IMR-90 (cell line): Measurements from ENCODE around the gene TTLL11. TPM values are rescaled to one million over a fixed set of nuclear protein-coding genes. Genes with fewer than 3 reads are reported as not detected.

Experiments used
- ATAC-seq: fragments of 200-7000 bp; cut with Tn5 transposase; 2 replicates; pipeline ENCODE4 v1.9.1; 2020; ENCODE audit warnings: low read depth, mild to moderate bottlenecking, moderate library complexity
- BruUV-seq: library from RNA; stranded (reverse); fragments of 400-500 nt; replicated peaks from 2 replicates; lab custom pipeline; 2021; lab: Mats Ljungman, UMichigan
- CTCF ChIA-PET: fragments of 300-600 bp; formaldehyde crosslinking; extraction: SDS; loops from one replicate; lab custom pipeline; 2021; ENCODE audit warnings: antibody characterized with exemption; lab: Yijun Ruan, JAX
- POLR2A ChIA-PET: fragments of 300-600 bp; sonication (Branson Sonifier 250); formaldehyde crosslinking; loops from one replicate; lab custom pipeline; 2022; ENCODE audit warnings: antibody characterized with exemption; ENCODE audit not compliant: unreplicated experiment; lab: Charles Lee
- DNase-seq: peaks from one replicate; pipeline ENCODE4 v3.0.0; 2013
- H2AFZ ChIP-seq: replicated peaks from 2 replicates; pipeline ENCODE3; 2013; ENCODE audit warnings: low read length, mild to moderate bottlenecking; ENCODE audit not compliant: poor library complexity
- H2AK5ac ChIP-seq: 2 replicates; pipeline ENCODE4 v1.6.1; 2013; ENCODE audit warnings: low read depth, low read length, inconsistent platforms
- H2AK9ac ChIP-seq: replicated peaks from 2 replicates; pipeline ENCODE3; 2013; ENCODE audit warnings: mild to moderate bottlenecking, low read depth, low read length, moderate library complexity; ENCODE audit not compliant: poor library complexity
- H2BK120ac ChIP-seq: 2 replicates; pipeline ENCODE4 v1.6.1; 2013; ENCODE audit warnings: low read depth, low read length, inconsistent platforms
- H2BK15ac ChIP-seq: 3 replicates; pipeline ENCODE4 v1.6.1; 2013; ENCODE audit warnings: low read depth, low read length, inconsistent platforms
- H2BK20ac ChIP-seq: 2 replicates; pipeline ENCODE4 v1.6.1; 2013; ENCODE audit warnings: low read depth, mild to moderate bottlenecking, inconsistent platforms, low read length, moderate library complexity
- H2BK5ac ChIP-seq: 2 replicates; pipeline ENCODE4 v1.6.1; 2013; ENCODE audit warnings: mild to moderate bottlenecking, low read depth, low read length, inconsistent platforms; ENCODE audit not compliant: poor library complexity, severe bottlenecking
- H3K14ac ChIP-seq: replicated peaks from 2 replicates; pipeline ENCODE4 v1.6.1; 2013; ENCODE audit warnings: low read depth, low read length, inconsistent platforms
- H3K18ac ChIP-seq: 2 replicates; pipeline ENCODE4 v1.6.1; 2013; ENCODE audit warnings: low read depth, low read length, control low read depth
- H3K23ac ChIP-seq: 2 replicates; pipeline ENCODE4 v1.6.1; 2013; ENCODE audit warnings: low read depth, low read length, inconsistent platforms
- H3K27ac ChIP-seq: 2 replicates; pipeline ENCODE4 v1.5.1; 2013; ENCODE audit warnings: mild to moderate bottlenecking, control low read depth, low read length; ENCODE audit not compliant: insufficient read depth
- H3K27me3 ChIP-seq: 2 replicates; pipeline ENCODE4 v1.6.1; 2013; ENCODE audit warnings: low read length; ENCODE audit not compliant: control insufficient read depth, insufficient read depth
- H3K36me3 ChIP-seq: 2 replicates; pipeline ENCODE4 v1.6.1; 2013; ENCODE audit warnings: low read length, mixed read lengths; ENCODE audit not compliant: control insufficient read depth, insufficient read depth
- H3K4ac ChIP-seq: 2 replicates; pipeline ENCODE4 v1.6.1; 2013; ENCODE audit warnings: low read depth, low read length, inconsistent platforms
- H3K4me1 ChIP-seq: 2 replicates; pipeline ENCODE4 v1.6.1; 2013; ENCODE audit warnings: low read length, mixed read lengths; ENCODE audit not compliant: control insufficient read depth, insufficient read depth
- H3K4me2 ChIP-seq: 2 replicates; pipeline ENCODE4 v1.6.1; 2013; ENCODE audit warnings: low read depth, mild to moderate bottlenecking, control low read depth, low read length, moderate library complexity
- H3K4me3 ChIP-seq: 2 replicates; pipeline ENCODE4 v1.5.1; 2013; ENCODE audit warnings: low read depth, mild to moderate bottlenecking, control low read depth, low read length, moderate library complexity; ENCODE audit not compliant: insufficient read depth
- H3K56ac ChIP-seq: 2 replicates; pipeline ENCODE4 v1.6.1; 2013; ENCODE audit warnings: low read length, inconsistent platforms; ENCODE audit not compliant: insufficient read depth; ENCODE audit errors: extremely low read depth
- H3K79me1 ChIP-seq, 2 experiments: 2 replicates each; pipeline ENCODE4 v1.6.1; 2013; ENCODE audit warnings: low read length in 2 of 2, inconsistent platforms in 1 of 2, low read depth in 1 of 2
- H3K9ac ChIP-seq: 2 replicates; pipeline ENCODE4 v1.6.1; 2013; ENCODE audit warnings: low read depth, low read length, control low read depth
- H3K9me1 ChIP-seq: 2 replicates; pipeline ENCODE4 v1.6.1; 2013; ENCODE audit warnings: low read length, inconsistent platforms; ENCODE audit not compliant: insufficient read depth
- H3K9me3 ChIP-seq: 2 replicates; pipeline ENCODE4 v1.6.1; 2013; ENCODE audit warnings: low read length; ENCODE audit not compliant: control insufficient read depth, insufficient read depth
- H4K20me1 ChIP-seq: 2 replicates; pipeline ENCODE4 v1.6.1; 2013; ENCODE audit warnings: low read length, inconsistent platforms; ENCODE audit not compliant: insufficient read depth
- H4K5ac ChIP-seq: 2 replicates; pipeline ENCODE4 v1.6.1; 2013; ENCODE audit warnings: mild to moderate bottlenecking, low read depth, low read length, control low read depth
- H4K8ac ChIP-seq, 2 experiments: 2 replicates each; pipeline ENCODE4 v1.6.1; 2013; ENCODE audit warnings: low read depth in 2 of 2, low read length in 2 of 2, control low read depth in 1 of 2, inconsistent platforms in 1 of 2
- H4K91ac ChIP-seq: 2 replicates; pipeline ENCODE4 v1.6.1; 2013; ENCODE audit warnings: low read depth, low read length, inconsistent platforms; ENCODE audit not compliant: insufficient read depth
- BHLHE40 ChIP-seq: fragments of 150-350 bp; IDR thresholded peaks from 2 replicates; pipeline ENCODE4 v1.6.1; 2016; ENCODE audit warnings: mild to moderate bottlenecking, low read depth, low read length
- CHD1 ChIP-seq: IDR thresholded peaks from 2 replicates; pipeline ENCODE4 v1.6.1; 2012; ENCODE audit warnings: low read depth, low read length, improper control_type of control experiment
- CTCF ChIP-seq: conservative IDR thresholded peaks from 2 replicates; pipeline ENCODE4 v1.5.1; 2012; ENCODE audit warnings: mild to moderate bottlenecking, low read depth, low read length, improper control_type of control experiment
- MAFK ChIP-seq: IDR thresholded peaks from 2 replicates; pipeline ENCODE4 v1.6.1; 2012; ENCODE audit warnings: low read depth, low read length, improper control_type of control experiment
- MXI1 ChIP-seq: IDR thresholded peaks from 2 replicates; pipeline ENCODE4 v1.6.1; 2012; ENCODE audit warnings: low read depth, mild to moderate bottlenecking, low read length, moderate library complexity, borderline replicate concordance
- RAD21 ChIP-seq: IDR thresholded peaks from 2 replicates; pipeline ENCODE4 v1.6.1; 2012; ENCODE audit warnings: low read length, improper control_type of control experiment
- RCOR1 ChIP-seq: IDR thresholded peaks from 2 replicates; pipeline ENCODE4 v1.6.1; 2012; ENCODE audit warnings: mild to moderate bottlenecking, low read length, improper control_type of control experiment; ENCODE audit not compliant: insufficient replicate concordance
- SMC3 ChIP-seq: fragments of 150-350 bp; IDR thresholded peaks from 2 replicates; pipeline ENCODE4 v1.6.1; 2016; ENCODE audit warnings: low read depth, mild to moderate bottlenecking, antibody characterized with exemption, low read length, moderate library complexity
- WGBS, 2 experiments: methylation state at CpG; one replicate each; pipeline versions ENCODE4 v1.1.5 to v1.1.7; 2013; ENCODE audit warnings: missing lambda C conversion rate in 2 of 2; ENCODE audit not compliant: insufficient read length in 1 of 2; ENCODE audit errors: extremely low coverage in 2 of 2; 5-methylcytosine and 5-hydroxymethylcytosine counted together
- dilution Hi-C: fragments of 300-500 bp; cut with HindIII; formaldehyde crosslinking; loops from one replicate; pipeline ENCODE4 v1.14.3; 2018; ENCODE audit warnings: low sequenced_read_pairs; ENCODE audit not compliant: unreplicated experiment
- in situ Hi-C: fragments of 300-500 bp; cut with MboI; formaldehyde crosslinking; loops from 3 replicates; pipeline ENCODE4 v1.14.3; 2019; ENCODE audit warnings: low sequenced_read_pairs, inconsistent platforms, mixed read lengths
- intact Hi-C: fragments of 100-400 bp; cut with micrococcal nuclease; formaldehyde crosslinking; loops from 2 replicates; pipeline ENCODE4 v1.10.0; 2022
- polyA plus RNA-seq, 3 experiments: library from polyadenylated mRNA; depleted of rRNA; stranded (reverse); fragments of >200 nt; gene quantifications; 2 replicates each; pipeline ENCODE4 v1.2.3, GENCODE V29; 2012; ENCODE audit warnings: low replicate concordance in 1 of 3
- total RNA-seq: library from RNA; depleted of rRNA; stranded (reverse); fragments of >200 nt; gene quantifications from 2 replicates; pipeline ENCODE4 v1.2.3, GENCODE V29; 2012

Gene TTLL11
- total and polyA plus RNA-seq, 2 of the 4 experiments (the other 2 are of a cell fraction), result 2.0 to 4.6 TPM

GRCh38 chr9:121816449-121816817 is 276.7 kb downstream of the TTLL11 start:
- Histone ChIP-seq H3K4me1 (peaks cover 3% of the 10 kb centered on the region; the same call in 1 of the 2 replicates), H3K4me2 (no peak overlapping the region), H3K79me1 (no peaks in the 10 kb centered on the region), H3K27me3 (peaks cover 10% of the 10 kb centered on the region; the same call in 1 of the 2 replicates), H4K91ac (no peak overlapping the region), H3K27ac (no peak overlapping the region), H4K8ac (no peak overlapping the region), H3K18ac (no peak overlapping the region), H2AK9ac (no peak overlapping the region), H2BK15ac (no peak overlapping the region), H2BK120ac (no peak overlapping the region), H3K9me3 (no peaks in the 10 kb centered on the region), H3K4me3 (no peak overlapping the region), H3K9ac (no peak overlapping the region), H3K9me1 (no peaks in the 10 kb centered on the region; the same call in 1 of the 2 replicates), H3K56ac (no peak overlapping the region), H4K20me1 (no peaks in the 10 kb centered on the region), H3K36me3 (no peaks in the 10 kb centered on the region), H3K23ac (no peak overlapping the region), H2BK20ac (no peak overlapping the region), H3K4ac (no peak overlapping the region), H2AFZ (no peak overlapping the region), H4K5ac (no peak overlapping the region), H2BK5ac (no peak overlapping the region), H3K14ac (no peak overlapping the region), H2AK5ac (no peak overlapping the region)
- no peak for ATAC-seq
- in situ Hi-C loops, result no loop called here
- TF ChIP-seq BHLHE40, result no peak
- no peak for TF ChIP-seq MAFK
- no peak for TF ChIP-seq CHD1
- no peak for TF ChIP-seq MXI1
- no peak for TF ChIP-seq RCOR1
- TF ChIP-seq RAD21, result no peak
- TF ChIP-seq CTCF, result no peak
- no peak for TF ChIP-seq SMC3
- POLR2A ChIA-PET, result no interaction called here
- 76% methylated on average over 8 of the region's 23 CpGs; no CpG with 5 or more reads in 1 of the 2 experiments for WGBS, 2 experiments
- CTCF ChIA-PET, result no interaction called here
- intact Hi-C loops, result no loop called here
- no TSS peak for BruUV-seq
- no peak for DNase-seq
- dilution Hi-C loops, result no loop called here
